GM21529 (cell line): ENCODE data around the gene EFNB1.
A peak's percentile ranks its signal among the peaks of the same experiment; 100 is the strongest.
"Not testable (repeated sequence)": the region's sequence is repeated elsewhere in the genome, so short reads cannot be mapped to it uniquely, and the experiment has no call there.

Experiments used
- ATAC-seq: cut with Tn5 transposase; IDR thresholded peaks from one replicate; pipeline ENCODE4 v1.9.1; 2021; ENCODE audit not compliant: unreplicated experiment

Gene EFNB1

DNA sequence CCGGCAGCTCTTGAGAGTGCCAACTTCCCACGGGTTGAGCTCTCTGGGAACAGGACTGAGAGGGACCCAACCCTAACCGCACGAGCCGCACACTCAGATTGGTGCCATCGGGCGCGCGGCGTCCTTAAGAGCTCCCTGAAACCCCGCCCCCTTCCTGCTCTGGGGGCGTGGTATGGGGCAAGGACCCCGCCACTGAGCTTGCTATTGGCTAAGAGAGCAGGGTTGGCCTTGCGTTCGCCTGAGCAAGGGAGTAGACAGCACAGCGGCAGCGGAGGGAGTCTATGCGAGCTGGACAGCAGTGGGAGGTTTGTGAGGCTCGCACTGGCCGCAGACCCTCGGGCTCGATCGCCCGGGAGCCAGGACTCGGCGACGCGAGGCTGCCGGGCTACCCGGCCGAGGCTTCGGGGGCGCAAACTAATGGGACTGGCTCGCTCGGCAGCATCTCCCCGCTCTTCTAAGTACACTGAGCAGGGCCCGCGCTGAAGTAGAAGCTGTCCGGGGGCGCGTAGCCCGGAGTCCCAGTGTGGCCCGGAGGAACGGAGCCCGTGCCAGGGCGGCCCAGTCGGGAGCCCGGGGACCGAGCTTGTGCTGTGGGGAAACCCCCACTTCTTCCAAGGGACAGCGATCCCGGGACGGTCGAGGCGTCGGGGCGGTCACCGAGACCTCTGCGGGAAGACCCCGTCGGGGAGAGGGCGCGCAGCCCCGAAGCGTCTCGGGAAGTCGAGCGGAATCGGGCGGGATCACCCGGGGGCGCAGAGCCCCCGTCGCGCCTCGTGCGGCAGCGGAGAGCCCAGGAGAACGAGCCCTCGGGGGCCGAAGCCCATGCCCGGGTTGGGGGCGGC, at the start of gene EFNB1:
Gene EFNB1, plus strand, starts transcription at position 282 of the 842 bp plus-strand sequence. CDS start 756 bp downstream, outside the sequence.
- peak; percentile 86 for ATAC-seq

DNA sequence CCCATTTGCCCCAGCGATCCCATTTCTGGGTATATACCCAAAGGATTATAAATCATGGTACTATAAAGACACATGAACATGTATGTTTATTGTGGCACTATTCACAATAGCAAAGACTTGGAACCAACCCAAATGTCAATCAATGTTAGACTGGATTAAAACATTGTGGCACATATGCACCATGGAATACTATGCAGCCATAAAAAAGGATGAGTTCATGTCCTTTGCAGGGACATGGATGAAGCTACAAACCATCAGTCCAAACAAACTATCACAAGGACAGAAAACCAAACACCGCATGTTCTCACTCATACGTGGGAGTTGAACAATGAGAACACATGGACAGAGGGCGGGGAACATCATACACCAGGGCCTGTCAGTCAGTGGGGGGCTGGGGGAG, 47.5 kb upstream of the EFNB1 start:
- ATAC-seq, result not testable (repeated sequence)

DNA sequence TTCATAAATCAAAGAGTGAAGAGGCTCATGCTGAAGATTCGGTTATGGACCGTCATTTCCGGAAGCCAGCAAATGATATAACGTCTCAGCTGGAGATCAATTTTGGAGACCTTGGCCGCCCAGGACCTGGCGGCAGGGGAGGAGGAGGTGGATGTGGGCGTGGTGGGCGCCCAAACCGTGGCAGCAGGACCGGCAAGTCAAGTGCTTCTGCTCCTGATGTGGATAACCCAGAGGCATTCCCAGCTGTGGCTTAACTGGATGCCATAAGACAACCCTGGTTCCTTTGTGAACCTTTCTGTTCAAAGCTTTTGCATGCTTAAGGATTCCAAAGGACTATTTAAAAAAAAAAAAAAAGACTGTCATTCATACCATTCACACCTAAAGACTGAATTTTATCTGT, 44.0 kb upstream of the EFNB1 start:
- ATAC-seq, result no peak

DNA sequence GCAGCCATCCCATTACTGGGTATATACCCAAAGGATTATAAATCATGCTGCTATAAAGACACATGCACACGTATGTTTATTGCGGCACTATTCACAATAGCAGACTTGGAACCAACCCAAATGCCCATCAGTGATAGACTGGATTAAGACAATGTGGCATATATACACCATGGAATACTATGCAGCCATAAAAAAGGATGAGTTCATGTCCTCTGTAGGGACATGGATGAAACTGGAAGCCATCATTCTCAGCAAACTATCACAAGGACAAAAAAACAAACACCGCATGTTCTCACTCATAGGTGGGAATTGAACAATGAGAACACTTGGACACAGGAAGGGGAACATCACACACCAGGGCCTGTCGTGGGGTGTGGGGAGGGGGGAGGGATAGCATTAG, 42.2 kb upstream of the EFNB1 start:
- ATAC-seq, result not testable (repeated sequence)

- ATAC-seq, result no peak
Measured at GRCh38 chrX:68789966-68790365, 38.9 kb upstream of the EFNB1 start.

- no peak for ATAC-seq
Measured at GRCh38 chrX:68792083-68792482, 36.7 kb upstream of the EFNB1 start.

GRCh38 chrX:68794461-68794860, 34.4 kb upstream of the EFNB1 start:
- ATAC-seq, result no peak

- no peak for ATAC-seq
Measured at GRCh38 chrX:68795741-68796140, 33.1 kb upstream of the EFNB1 start.

DNA sequence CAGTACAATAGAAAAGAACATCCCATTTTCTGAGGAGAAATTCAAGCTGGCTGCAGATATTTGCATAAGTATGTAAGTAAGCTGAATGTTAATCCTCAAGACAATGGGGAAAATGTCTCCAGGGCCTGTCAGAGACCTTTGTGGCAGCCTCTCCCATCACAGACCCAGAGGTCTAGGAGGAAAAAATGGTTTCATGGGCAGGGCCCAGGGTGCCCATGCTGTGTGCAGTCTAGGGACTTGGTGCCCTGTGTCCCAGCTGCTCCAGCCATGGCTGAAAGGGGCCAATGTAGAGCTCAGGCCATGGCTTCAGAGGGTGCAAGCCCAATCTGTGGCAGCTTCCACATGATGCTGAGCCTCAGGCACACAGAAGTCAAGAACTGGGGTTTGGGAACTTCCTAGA, 30.4 kb upstream of the EFNB1 start:
- not testable (repeated sequence) for ATAC-seq

GRCh38 chrX:68801737-68802290, 27.0 kb upstream of the EFNB1 start:
- ATAC-seq, result no peak

- no peak for ATAC-seq
Measured at GRCh38 chrX:68807818-68808217, 21.0 kb upstream of the EFNB1 start.

DNA sequence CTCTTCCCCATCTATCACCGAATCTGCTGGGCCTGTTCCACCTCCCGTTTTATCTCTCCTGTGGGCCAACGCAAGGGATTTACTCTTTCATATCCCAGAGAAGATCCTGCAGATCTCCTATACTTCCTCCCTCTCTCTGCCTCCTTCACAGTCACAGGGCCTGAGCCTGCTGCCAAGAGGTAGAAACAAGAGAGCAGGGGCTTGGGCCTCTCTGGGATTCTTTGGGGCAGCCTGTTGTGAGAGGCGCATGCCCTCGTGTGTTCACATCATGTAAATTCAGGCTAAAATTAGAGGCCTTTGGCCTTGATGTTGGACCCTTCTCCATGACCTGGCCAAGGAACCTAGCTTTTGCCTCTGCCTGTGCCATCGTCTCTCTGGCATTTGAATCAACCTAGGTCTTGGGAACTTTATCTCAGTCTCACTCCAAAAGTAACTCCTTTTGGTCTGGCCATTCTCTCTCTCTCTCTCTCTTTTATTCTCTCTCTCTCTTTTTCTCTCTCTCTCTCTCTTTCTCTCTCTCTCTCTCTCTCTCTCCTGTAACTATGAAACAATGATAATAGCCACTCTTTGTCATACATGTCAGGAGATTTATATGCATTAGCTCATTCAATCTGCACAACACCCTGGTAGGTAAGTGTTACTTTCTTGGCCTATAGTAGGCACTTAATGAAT, 20.0 kb upstream of the EFNB1 start:
- ATAC-seq, result no peak

GRCh38 chrX:68820476-68821110, 8.2 kb upstream of the EFNB1 start:
- ATAC-seq, result no peak

DNA sequence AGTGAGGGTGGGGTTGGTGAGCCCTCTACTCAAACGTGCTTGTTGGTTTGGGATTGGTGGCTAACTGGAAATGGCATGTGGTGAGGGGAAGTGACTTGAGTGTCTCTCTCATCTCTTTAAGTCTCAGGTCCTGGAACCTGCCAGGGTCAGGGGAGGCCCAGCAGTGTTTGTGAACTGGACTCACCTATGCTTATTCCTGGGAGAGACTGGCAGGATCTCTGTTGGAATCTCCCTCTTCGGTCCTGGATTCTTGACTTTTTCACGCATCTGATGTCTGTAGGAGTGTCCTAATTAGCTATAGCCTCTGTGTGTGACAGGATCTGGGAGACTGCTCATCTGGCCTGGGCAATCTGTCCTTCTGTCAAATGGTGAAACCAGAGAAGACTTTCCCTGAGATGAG, 7.2 kb upstream of the EFNB1 start:
- no peak for ATAC-seq

DNA sequence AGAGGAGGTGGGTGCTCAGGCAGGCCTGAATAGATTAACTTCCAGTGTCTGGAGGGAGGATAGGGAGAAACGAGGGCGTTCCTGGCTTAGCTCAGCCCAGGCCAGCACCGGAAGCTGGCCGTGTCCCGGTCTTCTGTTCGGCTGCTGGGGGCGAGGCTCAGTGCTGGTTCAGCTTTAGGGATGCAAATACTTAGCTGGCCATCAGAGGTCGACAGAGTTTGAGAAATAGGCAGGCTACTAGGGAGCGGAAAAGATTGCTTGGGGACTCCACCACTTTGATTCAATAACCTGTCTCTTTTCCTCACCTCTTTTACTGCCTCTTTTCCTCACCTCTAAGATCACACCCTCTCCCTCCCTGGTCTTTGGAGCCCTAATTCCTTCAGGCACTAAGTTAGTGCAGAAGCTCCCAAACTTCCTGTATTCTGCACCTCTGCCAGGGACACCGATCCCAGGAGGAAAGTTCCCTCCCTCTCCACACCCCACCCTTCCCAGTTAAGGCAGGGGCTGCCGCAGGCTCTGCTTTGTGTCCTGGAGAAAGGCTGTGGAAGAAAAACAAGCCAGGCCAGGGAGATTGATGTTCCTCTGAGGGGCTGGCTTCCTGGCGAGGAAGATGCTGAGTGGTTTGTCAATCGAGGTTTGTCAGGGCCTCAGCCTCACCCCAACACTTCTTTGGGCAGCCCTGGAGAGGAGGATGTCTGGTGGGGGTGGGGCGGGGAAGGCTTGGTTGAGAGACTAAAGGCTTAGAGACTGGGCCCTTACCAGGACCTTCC, 6.0 kb upstream of the EFNB1 start:
- peak; percentile 75 for ATAC-seq

DNA sequence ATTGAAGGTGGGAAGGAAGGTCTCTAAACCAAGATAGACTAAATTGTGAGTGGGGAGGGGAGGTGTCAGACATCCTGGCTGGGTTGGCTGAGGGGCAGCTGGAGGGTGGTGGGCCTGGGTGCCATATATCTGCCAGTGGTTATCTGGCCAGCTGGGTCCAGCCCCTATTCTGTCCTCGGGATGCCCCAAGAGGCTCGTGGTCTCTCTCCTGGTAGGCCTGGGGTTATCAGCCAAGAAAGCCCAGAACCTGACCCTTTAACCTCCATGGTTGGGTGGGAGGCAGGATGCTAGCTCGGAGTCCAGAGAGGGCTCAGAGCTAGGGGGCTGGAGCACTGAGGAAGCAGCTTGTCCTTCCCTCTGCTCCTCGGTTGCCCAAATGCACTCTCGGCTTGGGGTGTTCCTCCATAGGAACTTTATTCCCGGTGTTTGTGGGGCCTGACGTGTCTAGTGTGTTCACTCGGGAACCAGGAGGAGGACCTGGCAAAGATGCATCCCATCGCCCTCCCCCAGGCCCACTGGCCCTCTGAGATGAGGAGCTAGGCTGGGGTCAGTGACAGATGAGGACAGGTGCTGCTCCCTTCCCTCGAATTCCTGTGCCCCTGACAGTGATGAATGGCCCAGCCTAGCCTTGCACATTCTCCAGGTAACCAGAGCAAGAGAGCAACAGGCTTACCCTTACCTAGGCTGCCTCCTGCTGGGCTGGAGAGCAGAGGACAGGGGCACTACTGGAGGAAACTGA, 5.2 kb upstream of the EFNB1 start:
- no peak for ATAC-seq

GRCh38 chrX:68824152-68824433, 4.7 kb upstream of the EFNB1 start:
- no peak for ATAC-seq

GRCh38 chrX:68824565-68825125, 4.2 kb upstream of the EFNB1 start:
- no peak for ATAC-seq

DNA sequence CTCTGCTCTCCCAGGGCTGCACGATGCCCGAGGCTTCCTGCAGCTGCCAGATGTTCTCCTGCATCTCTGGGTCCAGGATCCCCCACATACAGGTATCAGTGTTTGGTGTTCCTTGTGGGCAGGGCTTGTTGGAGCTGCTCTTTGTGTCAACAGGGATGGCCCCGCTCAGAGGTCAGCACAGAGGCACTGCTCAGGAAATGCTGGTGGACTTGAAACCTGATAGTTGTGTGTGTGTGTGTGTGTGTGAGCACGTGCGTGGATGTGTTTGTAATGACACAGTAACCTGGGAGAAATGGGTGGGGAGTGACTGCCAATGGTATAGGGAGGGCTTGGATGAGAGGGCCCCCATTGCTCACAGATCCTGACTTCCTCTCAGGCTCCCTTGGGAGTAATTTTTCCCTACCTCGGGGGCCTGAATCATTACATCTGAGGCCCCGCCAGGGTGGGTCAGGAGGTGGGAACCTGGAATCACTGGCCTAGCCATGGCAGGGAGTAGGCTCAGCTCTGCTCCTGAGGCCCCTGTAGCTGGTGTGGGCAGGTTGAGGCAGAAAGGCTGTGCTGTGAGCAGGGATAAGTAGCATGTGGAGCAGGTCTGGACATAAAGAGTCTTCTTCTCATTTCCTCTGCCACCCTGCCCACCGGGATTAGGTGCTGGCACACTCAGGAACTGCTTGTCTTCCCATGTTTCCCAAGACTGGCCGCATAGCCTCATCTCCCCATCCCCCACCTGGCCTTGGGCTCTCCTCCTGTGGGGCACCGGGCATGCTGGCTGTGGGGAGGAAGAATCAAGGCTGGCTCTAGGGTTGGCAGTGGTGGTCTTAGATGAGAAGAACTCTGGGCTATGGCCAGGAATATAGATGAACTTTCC, 2.5 kb upstream of the EFNB1 start:
- ATAC-seq, result no peak
